Ascending aorta (tissue), 2 donors: ENCODE data around the gene AP1G1. TPM values are rescaled to one million over a fixed set of nuclear protein-coding genes. Genes with fewer than 3 reads are reported as not detected.
A peak's percentile ranks its signal among the peaks of the same experiment; 100 is the strongest.

Experiments used
- DNase-seq, 2 donors: peaks; one replicate each; pipeline ENCODE4 v3.0.0-alpha.2; 2019; ENCODE audit warnings: low spot score in 2 of 2
- H3K27ac ChIP-seq, 2 donors: fragments of 200-600 bp; sonication (generic); one replicate each; pipeline ENCODE4 v1.5.1; 2016 to 2017; ENCODE audit warnings: mild to moderate bottlenecking in 1 of 2
- H3K27me3 ChIP-seq: fragments of 200-600 bp; sonication (generic); one replicate; pipeline ENCODE4 v1.5.1; 2017
- H3K36me3 ChIP-seq, 2 donors: fragments of 200-600 bp; sonication (generic); one replicate each; pipeline ENCODE4 v1.5.1; 2016
- H3K4me1 ChIP-seq, 2 donors: fragments of 200-600 bp; sonication (generic); one replicate each; pipeline ENCODE4 v1.5.1; 2016 to 2017; ENCODE audit warnings: mild to moderate bottlenecking in 1 of 2
- H3K4me3 ChIP-seq, 2 donors: fragments of 200-600 bp; sonication (generic); one replicate each; pipeline ENCODE4 v1.5.1; 2016 to 2017; ENCODE audit warnings: mild to moderate bottlenecking in 1 of 2
- H3K9me3 ChIP-seq, 2 donors: fragments of 200-600 bp; sonication (generic); one replicate each; pipeline ENCODE4 v1.5.1; 2016
- CTCF ChIP-seq, 3 experiments: fragments of 200-600 bp in 2 of 3; fragments of 450-650 bp in 1 of 3; sonication (generic) in 2 of 3; IDR thresholded peaks; one replicate each; pipeline ENCODE4 v1.5.1; 2016 to 2019; ENCODE audit warnings: antibody characterized with exemption in 3 of 3, mild to moderate bottlenecking in 1 of 3, moderate library complexity in 1 of 3
- intact Hi-C: fragments of 100-400 bp; cut with DNase I; formaldehyde crosslinking; loops from one replicate; pipeline ENCODE4 v1.15.1; 2023
- total RNA-seq: library from RNA; depleted of rRNA; stranded (reverse); fragments of >200 nt; gene quantifications from one replicate; pipeline ENCODE4 v1.1.0, GENCODE V29; 2016

The AP1G1 gene
- total RNA-seq, 1 donor from 2014 or later, result 40.7 TPM

DNA sequence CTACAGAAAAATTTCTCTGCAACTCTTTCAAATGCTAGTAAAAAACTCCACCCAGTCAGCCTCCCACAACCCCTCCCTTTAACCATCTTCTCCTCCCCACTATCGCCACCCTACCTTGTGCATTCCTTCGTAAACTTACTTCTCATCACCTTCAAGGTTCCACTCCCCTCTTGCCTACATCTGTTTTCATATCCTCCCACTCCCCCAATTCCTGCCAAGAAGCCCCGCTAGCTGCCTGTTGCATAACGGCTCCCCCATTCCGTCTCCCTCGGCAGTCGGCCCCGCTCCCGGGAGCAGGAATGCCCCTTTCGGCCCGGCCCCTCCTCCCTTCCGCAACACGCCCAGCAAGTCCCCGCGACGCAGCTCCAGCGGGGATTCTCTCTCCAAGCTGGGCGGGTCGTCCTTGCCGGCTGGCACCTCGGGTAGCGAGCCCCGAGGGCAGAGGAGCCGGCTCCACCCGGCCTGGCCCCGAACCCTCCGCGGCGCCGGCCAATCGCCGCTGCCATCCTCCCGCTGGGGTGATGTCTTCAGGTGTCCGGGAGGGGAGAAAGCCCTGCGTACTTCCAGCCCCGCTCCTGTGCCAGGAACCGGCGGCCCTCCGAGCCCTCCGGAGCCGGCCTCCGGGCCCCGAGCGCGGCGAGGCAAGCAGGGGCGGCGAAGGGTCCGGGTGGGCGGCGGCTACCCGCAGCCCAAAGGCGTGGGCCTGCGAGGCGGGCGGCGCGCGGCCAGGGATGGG lies 85.7 kb downstream of the AP1G1 start:
- peak overlapping the region; percentile 93 to 97 for H3K27ac ChIP-seq
- intact Hi-C loops, result loop anchor here (1.0 to 10.0 kb wide), 5 partner anchors 86 to 372 kb away; partner anchors contain the start of genes AP1G1, DHODH, DHX38 and IST1
- peak overlapping the region; percentile 87 to 94 for H3K4me3 ChIP-seq
- H3K4me1 ChIP-seq, result peaks cover 0 to 17% of the 10 kb centered on the region in 2 donors
- no peaks in the 10 kb centered on the region for H3K27me3 ChIP-seq
- DNase-seq, result peak in 1 of 2 donors; percentile 82
- H3K36me3 ChIP-seq, result no peaks in the 10 kb centered on the region
- no peaks in the 10 kb centered on the region for H3K9me3 ChIP-seq
- TF ChIP-seq CTCF (IDR thresholded peaks at IDR 0.05), result no peak

DNA sequence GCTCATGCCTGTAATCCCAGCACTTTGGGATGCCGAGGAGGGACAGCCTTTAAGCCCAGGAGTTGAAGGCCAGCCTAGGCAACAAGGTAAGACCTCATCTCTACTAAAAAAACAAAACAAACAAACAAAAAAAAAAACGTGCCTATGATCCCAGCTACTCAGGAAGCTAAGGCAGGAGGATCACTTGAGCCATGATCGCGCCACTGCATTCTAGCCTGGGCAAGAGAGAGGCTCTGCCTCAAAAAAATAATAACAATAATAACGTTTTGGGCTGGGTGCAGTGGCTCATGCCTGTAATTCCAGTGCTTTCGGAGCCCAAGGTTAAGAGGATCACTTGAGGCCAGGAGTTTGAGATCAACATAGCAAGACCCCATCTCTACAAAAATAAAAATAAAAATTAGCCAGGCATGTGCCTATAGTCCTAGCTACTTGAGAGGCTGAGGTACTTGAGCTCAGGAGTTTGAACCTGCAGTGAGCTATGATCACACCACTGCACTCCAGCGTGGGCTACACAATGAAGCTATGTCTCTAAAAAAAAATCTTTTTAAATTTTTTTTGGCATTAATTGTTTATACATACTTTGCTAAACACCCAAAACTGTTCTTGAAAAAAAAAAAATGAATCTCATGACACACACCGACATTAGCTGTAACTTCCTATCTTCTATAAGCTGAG lies 87.4 kb downstream of the AP1G1 start:
- H3K27me3 ChIP-seq, result no peaks in the 10 kb centered on the region
- no peaks in the 10 kb centered on the region for H3K36me3 ChIP-seq
- H3K27ac ChIP-seq, result no peak overlapping the region
- peaks cover 0 to 10% of the 10 kb centered on the region in 2 donors for H3K4me1 ChIP-seq
- no peak for TF ChIP-seq CTCF (IDR thresholded peaks at IDR 0.05)
- intact Hi-C loops, result loop anchor here (10.0 kb wide), 1 partner anchor 374 kb away; the partner anchor contains the start of genes DHX38 and TXNL4B
- DNase-seq, result no peak
- no peaks in the 10 kb centered on the region for H3K9me3 ChIP-seq
- H3K4me3 ChIP-seq, result no peak overlapping the region

GRCh38 chr16:71712501-71712900 lies 96.1 kb downstream of the AP1G1 start:
- Histone ChIP-seq H3K4me3 (no peak overlapping the region), H3K9me3 (no peaks in the 10 kb centered on the region), H3K27me3 (no peaks in the 10 kb centered on the region), H3K36me3 (peaks cover 0 to 8% of the 10 kb centered on the region in 2 donors), H3K27ac (no peak overlapping the region), H3K4me1 (no peaks in the 10 kb centered on the region)
- intact Hi-C loops, result no loop called here
- DNase-seq, result no peak
- no peak for TF ChIP-seq CTCF (IDR thresholded peaks at IDR 0.05)

DNA sequence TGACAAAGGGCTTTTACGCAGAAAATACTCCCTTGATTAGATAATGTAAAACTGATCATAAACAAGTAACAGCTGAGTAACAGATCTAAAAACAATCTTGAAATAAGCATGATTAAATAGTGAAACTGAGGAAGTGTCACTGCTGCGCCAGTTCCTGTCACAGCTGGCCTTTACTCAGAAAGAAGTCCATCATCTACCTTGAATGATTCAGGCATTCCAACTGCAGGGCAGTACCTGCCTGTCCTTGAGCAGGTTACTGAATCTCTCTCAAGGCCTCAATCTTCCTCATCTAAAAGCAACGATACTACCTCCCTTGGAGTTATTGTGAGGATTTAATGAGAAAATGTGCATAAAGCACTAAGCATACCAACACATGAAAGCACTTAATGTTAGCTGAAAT lies 96.8 kb downstream of the AP1G1 start:
- TF ChIP-seq CTCF (IDR thresholded peaks at IDR 0.05), result no peak
- H3K4me1 ChIP-seq, result no peaks in the 10 kb centered on the region
- no peaks in the 10 kb centered on the region for H3K9me3 ChIP-seq
- no peaks in the 10 kb centered on the region for H3K27me3 ChIP-seq
- no peak overlapping the region for H3K4me3 ChIP-seq
- intact Hi-C loops, result no loop called here
- DNase-seq, result no peak
- H3K36me3 ChIP-seq, result peaks cover 0 to 8% of the 10 kb centered on the region in 2 donors
- H3K27ac ChIP-seq, result no peak overlapping the region

DNA sequence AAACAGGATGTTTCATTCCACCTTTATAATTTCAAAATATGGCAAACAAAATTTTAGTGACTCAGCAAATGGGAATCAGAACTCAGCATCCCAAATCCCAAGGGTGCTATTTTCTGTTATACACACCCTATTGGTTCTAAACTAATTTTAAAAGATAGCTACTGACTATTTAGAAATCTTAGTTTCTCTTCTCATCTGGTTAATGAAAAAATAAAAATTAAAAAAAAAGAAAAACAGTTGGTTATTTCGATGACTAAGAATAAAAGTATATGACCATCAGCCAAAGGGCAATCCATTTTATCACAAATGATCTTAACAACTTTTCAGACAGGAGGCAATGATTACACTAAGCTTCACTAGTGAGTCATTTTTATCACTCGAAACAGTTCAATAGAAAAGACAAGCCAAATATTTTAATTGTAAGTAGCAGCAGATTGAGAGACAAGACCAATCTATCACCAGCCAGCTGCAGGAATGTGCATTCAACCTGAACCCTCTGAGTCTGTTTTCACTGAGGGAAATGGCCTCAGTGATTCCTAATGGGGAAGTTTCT lies 99.3 kb downstream of the AP1G1 start:
- no peak for TF ChIP-seq CTCF (IDR thresholded peaks at IDR 0.05)
- Histone ChIP-seq H3K27ac (no peak overlapping the region), H3K27me3 (no peaks in the 10 kb centered on the region), H3K4me3 (no peak overlapping the region), H3K36me3 (peaks cover 0 to 8% of the 10 kb centered on the region in 2 donors), H3K9me3 (no peaks in the 10 kb centered on the region), H3K4me1 (no peaks in the 10 kb centered on the region)
- intact Hi-C loops, result no loop called here
- no peak for DNase-seq
